Adrenal gland (tissue), 12 donors: Measurements from ENCODE around the gene CCDC183. TPM values are rescaled to one million over a fixed set of nuclear protein-coding genes. Genes with fewer than 3 reads are reported as not detected.
"Not testable (repeated sequence)": the region's sequence is repeated elsewhere in the genome, so short reads cannot be mapped to it uniquely, and the experiment has no call there.

Source experiments
- DNase-seq, 7 donors: peaks; one replicate each; pipeline ENCODE4 v3.0.0-alpha.2; 2019 to 2020
- H3K27ac ChIP-seq, 5 donors: fragments of 200-600 bp; sonication (generic) in 4 of 5; 1 replicate in 3 of 5; 2 replicates in 2 of 5; pipeline versions ENCODE4 v1.5.1 to v1.8.0; 2016 to 2020; ENCODE audit warnings: mild to moderate bottlenecking in 1 of 5
- H3K27me3 ChIP-seq: fragments of 200-600 bp; 2 replicates; pipeline ENCODE4 v1.8.0; 2021
- H3K36me3 ChIP-seq, 2 donors: fragments of 200-600 bp; replicated peaks in 1 of 2; 1 replicate in 1 of 2; 2 replicates in 1 of 2; pipeline versions ENCODE4 v1.5.1 to v1.8.0; 2018 to 2022
- H3K4me1 ChIP-seq, 2 donors: fragments of 200-600 bp; replicated peaks in 1 of 2; 1 replicate in 1 of 2; 2 replicates in 1 of 2; pipeline versions ENCODE4 v1.5.1 to v1.8.0; 2018 to 2021
- H3K4me3 ChIP-seq, 4 donors: fragments of 200-600 bp; sonication (generic) in 3 of 4; one replicate each; pipeline ENCODE4 v1.5.1; 2016 to 2018
- H3K9me3 ChIP-seq, 3 donors: fragments of 200-600 bp; sonication (generic) in 1 of 3; replicated peaks in 1 of 3; 1 replicate in 2 of 3; 2 replicates in 1 of 3; pipeline versions ENCODE4 v1.5.1 to v1.8.0; 2016 to 2021
- CTCF ChIP-seq, 6 experiments: fragments of 450-650 bp in 4 of 6; fragments of 200-600 bp in 2 of 6; sonication (generic) in 1 of 6; IDR thresholded peaks; 1 replicate in 5 of 6; 2 replicates in 1 of 6; pipeline versions ENCODE4 v1.5.1 to v1.8.0; 2016 to 2021; ENCODE audit warnings: antibody characterized with exemption in 6 of 6, mild to moderate bottlenecking in 2 of 6, moderate library complexity in 1 of 6
- POLR2A ChIP-seq, 2 donors: fragments of 450-650 bp; IDR thresholded peaks; one replicate each; pipeline ENCODE4 v1.6.1; 2017; ENCODE audit warnings: antibody characterized with exemption in 2 of 2, mild to moderate bottlenecking in 2 of 2, moderate library complexity in 1 of 2
- WGBS, 4 donors: extraction: QIAGEN DNeasy Blood & Tissue Kit in 2 of 4; methylation state at CpG; one replicate each; pipeline versions ENCODE4 v1.1.5 to v1.1.7; 2013 to 2017; 5-methylcytosine and 5-hydroxymethylcytosine counted together
- intact Hi-C, 2 donors: fragments of 100-400 bp; cut with DNase I; formaldehyde crosslinking; loops; one replicate each; pipeline versions ENCODE4 v1.14.1 to v1.15.0; 2022 to 2023
- polyA plus RNA-seq, 3 donors: library from polyadenylated mRNA; stranded (reverse); fragments of 200-250 nt in 2 of 3; fragments of 350-450 nt in 1 of 3; fragmentation: Illumina TruSeq in 1 of 3; extraction: RNeasy Lipid Tissue Mini Kit (QIAGEN cat#74804) in 1 of 3; gene quantifications; one replicate each; pipeline ENCODE4 v1.2.3, GENCODE V29; 2013 to 2014
- total RNA-seq, 9 donors: library from RNA; depleted of rRNA in 4 of 9; stranded (reverse); fragments of >200 nt in 4 of 9; fragments of 120-200 nt in 1 of 9; fragmentation: NEBNext Ultra II Directional in 1 of 9; extraction: Animal tissue kit (Norgen Biotek cat#: 25700) in 1 of 9; gene quantifications; one replicate each; pipeline versions ENCODE4 v1.1.0 to v1.2.4, GENCODE V29; 2013 to 2023
- donor health status: healthy with polysubstance abuse.
- donor health status: Bipolar disorder and iron deficiency.
- donor health status: DM: yes; HTN: yes; CAD: no.
- donor health status: DM: no; HTN: no; CAD: no.
- donor health status: DM: no; HTN: no; CAD: no.
- donor health status: DM: yes; HTN: yes; CAD: no.

The CCDC183 gene
- total and polyA plus RNA-seq, 12 donors = 0.46 to 17.5 (median 1.8) TPM; not detected in 1

GRCh38 chr9:136840140-136840876 is 44.2 kb downstream of the CCDC183 start:
- Histone ChIP-seq H3K9me3 (no peaks in the 10 kb centered on the region), H3K4me1 (peaks cover 17 to 35% of the 10 kb centered on the region in 2 donors), H3K36me3 (peaks cover 0 to 14% of the 10 kb centered on the region in 2 donors), H3K4me3 (no peak overlapping the region), H3K27me3 (no peaks in the 10 kb centered on the region), H3K27ac (peak overlapping the region in 2 of 5 donors; percentile 34 to 88)
- DNase-seq = no peak
- TF ChIP-seq CTCF (IDR thresholded peaks at IDR 0.05) = no peak
- no peak for TF ChIP-seq POLR2A (IDR thresholded peaks at IDR 0.05)
- WGBS, 4 donors = 71 to 83% (median 75%) methylated on average over 18 to 32 of the region's 32 CpGs
- intact Hi-C loops = loop anchor here (10.0 kb wide), 2 partner anchors 46 to 104 kb away; partner anchors contain the start of genes C8G (in 1 of the 2), CCDC183 (in 1 of the 2), FBXW5 (in 1 of the 2) and TMEM141 (in 1 of the 2)

- TF ChIP-seq CTCF (IDR thresholded peaks at IDR 0.05) (no peak), POLR2A (IDR thresholded peaks at IDR 0.05) (no peak)
- no peaks in the 10 kb centered on the region for H3K9me3 ChIP-seq
- peaks cover 0 to 14% of the 10 kb centered on the region in 2 donors for H3K36me3 ChIP-seq
- H3K4me3 ChIP-seq = no peak overlapping the region
- WGBS, 4 donors = 59 to 87% (median 69%) methylated on average over 3 to 28 of the region's 28 CpGs
- peak overlapping the region in 3 of 5 donors; percentile 26 to 88 (median 34) for H3K27ac ChIP-seq
- H3K4me1 ChIP-seq = peaks cover 17 to 35% of the 10 kb centered on the region in 2 donors
- DNase-seq = peak; percentile 68 to 89 (median 81)
- H3K27me3 ChIP-seq = no peaks in the 10 kb centered on the region
- intact Hi-C loops = loop anchor here (10.0 kb wide), 2 partner anchors 46 to 104 kb away; partner anchors contain the start of genes C8G (in 1 of the 2), CCDC183 (in 1 of the 2), FBXW5 (in 1 of the 2) and TMEM141 (in 1 of the 2)
Observed at GRCh38 chr9:136840877-136841645, 44.9 kb downstream of the CCDC183 start.

- Histone ChIP-seq H3K36me3 (peaks cover 0 to 14% of the 10 kb centered on the region in 2 donors), H3K4me3 (peak overlapping the region in 1 of 4 donors; percentile 55), H3K27ac (peak overlapping the region in 3 of 5 donors; percentile 43 to 88 (median 81)), H3K4me1 (peaks cover 17 to 35% of the 10 kb centered on the region in 2 donors)
- WGBS, 4 donors = 23 to 26% (median 24%) methylated on average over 9 to 16 of the region's 16 CpGs; no CpG with 5 or more reads in 1 of the 4 donors
- H3K9me3 ChIP-seq, H3K27me3 ChIP-seq: not testable (repeated sequence)
- intact Hi-C loops = loop anchor here (10.0 kb wide), 2 partner anchors 47 to 103 kb away; partner anchors contain the start of genes C8G (in 1 of the 2), CCDC183 (in 1 of the 2), FBXW5 (in 1 of the 2) and TMEM141 (in 1 of the 2)
- DNase-seq = peak in 2 of 7 donors; percentile 25 to 40
Observed at GRCh38 chr9:136841646-136842379, 45.7 kb downstream of the CCDC183 start.

- H3K9me3 ChIP-seq, H3K27me3 ChIP-seq: not testable (repeated sequence)
- peaks cover 17 to 35% of the 10 kb centered on the region in 2 donors for H3K4me1 ChIP-seq
- H3K27ac ChIP-seq = peak within 1 kb of the TSS in 4 of 5 donors; percentile 7 to 88 (median 62)
- DNase-seq = peak; percentile 75 to 89 (median 81)
- WGBS, 4 donors = 0% methylated on average over 4 to 25 of the region's 27 CpGs
- peaks cover 0 to 14% of the 10 kb centered on the region in 2 donors for H3K36me3 ChIP-seq
- TF ChIP-seq CTCF (IDR thresholded peaks at IDR 0.05) = peak; percentile 73 to 93 (median 86)
- intact Hi-C loops = loop anchor here (10.0 kb wide), 2 partner anchors 48 to 102 kb away; partner anchors contain the start of genes C8G (in 1 of the 2), CCDC183 (in 1 of the 2), FBXW5 (in 1 of the 2) and TMEM141 (in 1 of the 2)
- peak within 1 kb of the TSS in 1 of 4 donors; percentile 55 for H3K4me3 ChIP-seq
Observed at GRCh38 chr9:136842380-136842948, 46.3 kb downstream of the CCDC183 start, which contains the start of gene AJM1. Gene AJM1 (plus strand): TSS chr9:136842478. CDS start chr9:136844415, 1,937 bp downstream.

GRCh38 chr9:136843159-136843800 is 47.1 kb downstream of the CCDC183 start:
- Histone ChIP-seq H3K4me1 (peaks cover 17 to 35% of the 10 kb centered on the region in 2 donors), H3K4me3 (peak overlapping the region in 1 of 4 donors; percentile 55), H3K36me3 (peaks cover 0 to 14% of the 10 kb centered on the region in 2 donors), H3K27ac (peak overlapping the region in 2 of 5 donors; percentile 81 to 88)
- H3K9me3 ChIP-seq, H3K27me3 ChIP-seq: not testable (repeated sequence)
- peak in 2 of 7 donors; percentile 41 to 45 for DNase-seq
- WGBS, 4 donors = 1 to 14% (median 9%) methylated on average over 6 to 21 of the region's 21 CpGs
- intact Hi-C loops = loop anchor here (10.0 kb wide), 2 partner anchors 48 to 102 kb away; partner anchors contain the start of genes C8G (in 1 of the 2), CCDC183 (in 1 of the 2), FBXW5 (in 1 of the 2) and TMEM141 (in 1 of the 2)
